NCI-H524 treated with DMSO at 0.1 percent for 48 hours (cell line): ENCODE results near the gene CDC42BPG.

Source experiments
- DNase-seq: peaks from one replicate; lab custom pipeline; 2025; lab: John Stamatoyannopoulos, UW

The CDC42BPG gene

DNA sequence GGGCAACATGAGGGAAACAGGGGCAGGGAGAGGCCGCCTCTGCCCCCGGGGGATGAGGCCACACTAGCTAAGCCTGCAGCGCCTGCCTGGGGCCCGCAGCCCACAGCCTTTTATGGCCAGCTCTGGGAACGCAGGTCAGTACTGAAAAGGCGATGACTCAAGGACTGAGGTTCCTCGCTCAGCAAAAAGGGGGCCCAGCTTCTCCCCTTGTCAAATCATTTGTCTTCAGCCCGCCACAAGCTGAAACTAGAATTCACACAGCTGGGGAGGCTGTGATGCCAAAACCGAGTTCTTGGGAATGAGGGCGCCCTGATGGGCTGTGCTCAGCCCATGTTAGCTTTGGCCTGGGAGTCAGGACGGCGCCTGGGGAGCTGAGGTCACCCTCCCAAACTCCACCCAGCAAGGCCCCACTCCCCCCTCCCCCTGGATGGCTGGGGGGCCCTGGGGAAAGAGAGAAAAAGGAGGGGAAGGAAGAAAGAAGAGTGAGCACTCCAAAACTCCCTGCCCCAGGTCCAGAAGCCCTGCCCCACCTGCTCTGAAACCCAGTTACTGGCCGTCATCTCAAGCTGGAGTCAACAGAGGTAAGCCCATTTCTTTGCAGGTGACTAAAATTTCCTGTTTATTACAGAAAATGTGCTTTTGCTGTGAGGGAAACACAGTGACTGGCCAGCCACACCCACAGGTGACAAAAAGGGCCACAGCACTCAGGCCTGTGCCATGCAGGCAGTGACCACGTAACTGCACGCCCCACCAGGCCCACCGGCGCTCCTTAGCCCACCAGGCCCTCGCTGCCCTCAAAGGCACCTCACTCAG, 20.2 kb upstream of the CDC42BPG start:
- no peak for DNase-seq

DNA sequence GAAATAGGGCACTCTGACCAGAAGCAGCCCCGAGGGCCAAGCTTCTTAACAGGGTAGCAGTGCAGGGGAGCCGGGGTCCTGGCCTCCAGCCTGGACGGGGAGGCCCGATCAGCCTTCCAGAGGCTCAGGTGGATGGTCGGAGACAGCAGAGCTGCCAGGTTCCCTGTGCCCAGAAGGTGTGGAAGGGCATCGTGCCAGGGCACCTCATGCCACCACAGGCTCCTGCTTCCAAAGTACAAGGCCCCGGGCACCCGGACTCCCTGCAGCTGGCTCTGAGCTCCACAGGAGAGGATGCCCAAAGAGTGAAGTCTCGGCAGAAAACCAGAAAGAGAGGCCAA, 19.7 kb upstream of the CDC42BPG start:
- DNase-seq: no peak

- no peak for DNase-seq
Measured at GRCh38 chr11:64863391-64864060, 19.1 kb upstream of the CDC42BPG start.

DNA sequence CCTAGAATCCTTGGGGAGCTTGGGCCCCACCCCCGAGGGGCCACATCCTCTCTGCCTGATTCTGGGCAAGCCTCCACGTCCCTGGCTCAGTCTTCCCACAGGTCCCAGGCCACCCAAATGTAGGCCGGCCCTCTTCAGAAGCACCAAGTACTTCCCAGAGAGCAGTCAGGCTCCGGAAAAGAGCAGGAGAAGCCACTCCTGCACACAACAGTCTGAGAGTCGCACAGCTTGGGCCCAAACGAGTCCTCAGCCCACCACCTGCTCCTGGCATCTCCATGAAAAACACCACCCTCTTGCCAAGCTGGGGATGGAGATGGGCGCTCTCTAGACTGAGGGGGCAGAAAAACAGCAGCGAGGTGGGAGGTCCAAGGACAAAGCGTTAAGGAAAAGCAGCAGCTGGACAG, 18.5 kb upstream of the CDC42BPG start:
- no peak for DNase-seq

- no peak for DNase-seq
Measured at GRCh38 chr11:64861227-64861975, 16.9 kb upstream of the CDC42BPG start.

DNA sequence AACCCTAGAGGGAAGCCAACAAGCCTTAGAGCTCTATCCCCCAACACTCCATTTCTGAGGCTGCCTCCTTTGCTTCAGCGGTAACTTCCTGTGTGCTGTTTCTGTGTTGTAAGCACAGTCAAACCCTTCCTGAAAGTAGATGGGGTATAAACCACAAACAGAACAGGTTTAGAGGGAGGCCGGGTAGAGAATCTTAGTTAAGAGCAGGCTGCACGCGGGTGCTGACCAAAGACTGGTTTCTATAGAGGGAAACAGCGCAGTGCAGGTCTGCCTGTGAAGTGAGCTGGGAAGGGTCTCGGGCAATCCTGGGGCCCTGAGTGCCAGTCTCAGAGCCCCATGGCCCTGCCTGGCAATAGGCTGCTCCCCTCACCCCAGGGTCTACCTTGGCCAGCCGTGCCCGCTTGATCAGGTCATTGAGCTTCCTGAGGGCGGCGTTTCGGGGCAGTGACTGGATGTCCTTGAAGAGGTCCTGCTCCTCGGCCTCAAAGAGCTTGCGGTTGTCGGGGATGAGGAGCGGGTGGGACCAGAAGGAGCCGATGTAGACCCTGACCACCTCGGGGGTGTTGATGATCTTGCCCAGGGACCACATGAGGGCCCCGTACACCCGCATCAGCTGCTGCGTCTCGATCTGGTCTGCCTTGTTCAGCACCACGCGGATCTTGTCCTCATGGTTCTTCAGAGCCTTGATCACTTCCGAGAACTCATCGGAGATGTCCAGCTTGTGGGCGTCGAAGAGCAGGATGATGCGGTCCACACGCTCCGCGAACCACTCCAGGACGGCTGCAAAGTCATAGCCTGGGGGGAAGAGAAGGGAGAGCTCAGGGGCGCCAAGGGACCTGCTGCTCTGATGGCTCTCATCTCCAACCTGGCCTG, 15.3 kb upstream of the CDC42BPG start:
- no peak for DNase-seq

DNA sequence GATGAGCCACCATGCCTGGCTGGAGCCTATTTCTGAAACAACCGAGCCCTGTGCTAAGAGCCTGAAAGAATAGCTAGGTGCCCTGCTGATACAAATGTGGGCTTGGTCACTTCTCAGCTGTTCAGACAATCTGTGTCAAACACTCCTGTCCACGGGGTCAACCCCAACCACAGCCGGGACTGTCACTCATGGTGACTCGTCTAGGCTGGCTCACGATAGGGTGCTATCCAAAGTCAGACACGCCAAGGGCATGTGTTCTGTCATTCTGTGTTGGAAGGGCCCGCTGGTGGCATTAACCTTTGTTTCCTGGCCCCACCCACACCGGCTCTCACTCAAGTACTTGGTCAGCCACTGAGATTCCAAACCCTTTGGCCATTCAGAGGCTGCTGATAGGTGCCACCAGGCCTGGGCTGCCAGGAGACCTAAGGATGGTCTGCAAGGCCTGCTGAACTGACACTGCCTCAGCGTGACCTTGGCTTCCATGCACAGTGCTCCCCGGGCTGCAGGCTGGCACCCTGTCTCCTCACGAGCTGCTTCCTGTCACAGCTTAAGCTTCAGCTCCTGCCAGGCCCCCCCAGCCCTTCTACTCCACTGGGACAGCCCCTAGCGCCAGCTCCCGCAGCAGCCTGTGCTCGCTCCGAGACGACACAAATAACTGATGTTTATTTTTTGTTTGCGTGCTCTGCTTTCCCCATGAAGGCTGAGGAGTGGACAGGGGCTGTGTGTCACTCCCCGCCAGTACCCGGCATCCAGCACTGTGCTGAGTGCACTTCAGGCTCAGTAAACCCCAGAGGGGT, 14.2 kb upstream of the CDC42BPG start:
- DNase-seq: no peak

- no peak for DNase-seq
Measured at GRCh38 chr11:64857485-64857884, 13.0 kb upstream of the CDC42BPG start.

- DNase-seq: no peak
Measured at GRCh38 chr11:64856382-64857227, 12.2 kb upstream of the CDC42BPG start.

GRCh38 chr11:64855596-64856304, 11.3 kb upstream of the CDC42BPG start:
- no peak for DNase-seq

DNA sequence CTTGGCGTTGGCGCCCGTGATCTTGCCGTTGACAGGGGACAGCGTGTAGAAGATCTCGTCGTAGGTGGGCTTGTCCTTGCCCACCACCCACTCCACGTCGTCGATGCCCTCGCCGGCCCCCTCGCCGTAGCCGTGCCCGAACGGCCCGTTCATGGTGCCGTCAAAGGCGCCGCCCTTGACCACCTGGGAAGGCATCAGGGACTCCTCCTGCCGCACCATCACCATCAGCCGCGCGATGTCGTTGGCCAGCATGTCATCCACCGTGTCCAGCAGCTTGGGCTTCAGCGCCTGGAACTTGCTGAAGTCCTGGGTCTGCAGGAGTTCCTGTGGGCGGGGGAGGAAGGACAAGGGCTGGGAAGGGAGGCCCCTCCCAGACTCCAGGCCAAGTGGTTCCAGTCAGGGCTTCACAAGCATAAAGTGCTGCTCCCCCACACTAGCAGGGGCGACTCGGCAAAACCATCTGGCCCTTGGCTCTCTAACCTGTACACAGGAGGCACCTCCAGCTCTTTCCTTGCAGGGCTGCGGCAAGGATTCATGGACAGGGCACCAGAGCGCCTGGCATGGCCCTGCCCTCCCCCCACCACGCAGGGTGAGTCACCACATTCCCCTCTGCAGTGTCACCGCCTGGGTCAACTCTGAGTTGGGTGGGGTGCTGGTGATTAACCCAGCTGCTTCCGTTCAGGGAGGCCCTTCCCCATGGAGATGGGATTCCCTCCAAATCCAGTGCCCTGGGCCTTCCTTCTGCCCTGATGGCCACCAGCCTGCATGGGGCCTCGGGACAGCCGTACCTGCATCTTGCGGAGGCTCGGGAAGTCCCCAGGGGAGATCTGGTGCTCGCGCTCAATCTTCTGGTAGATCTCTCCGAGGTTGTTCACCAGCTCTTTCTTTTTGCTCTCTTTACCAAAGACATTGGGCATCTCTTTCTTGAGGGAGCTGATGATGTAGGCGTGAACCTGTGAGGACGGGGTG, 10.4 kb upstream of the CDC42BPG start:
- no peak for DNase-seq

GRCh38 chr11:64854157-64854533, 9.7 kb upstream of the CDC42BPG start:
- DNase-seq: no peak

DNA sequence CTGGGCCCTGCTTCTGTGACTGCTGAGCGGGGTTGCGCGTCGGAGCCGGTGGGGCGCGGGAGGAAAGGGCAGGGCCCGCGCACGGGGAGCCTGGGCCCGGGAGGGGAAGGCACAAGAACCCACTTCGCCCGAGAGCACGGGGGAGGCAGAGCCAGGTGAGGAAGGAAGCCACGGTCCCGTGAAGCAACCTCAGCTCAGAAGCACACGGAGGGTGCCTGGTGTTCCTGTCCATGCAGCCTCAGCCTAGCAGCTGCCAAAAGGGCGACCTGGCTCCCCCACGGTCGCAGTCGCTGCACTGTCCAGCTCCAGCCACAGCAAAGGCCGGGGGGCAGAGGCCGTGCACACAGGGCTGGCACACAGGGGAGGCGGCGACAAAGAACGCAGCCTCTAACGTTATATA, 9.3 kb upstream of the CDC42BPG start:
- no peak for DNase-seq

DNA sequence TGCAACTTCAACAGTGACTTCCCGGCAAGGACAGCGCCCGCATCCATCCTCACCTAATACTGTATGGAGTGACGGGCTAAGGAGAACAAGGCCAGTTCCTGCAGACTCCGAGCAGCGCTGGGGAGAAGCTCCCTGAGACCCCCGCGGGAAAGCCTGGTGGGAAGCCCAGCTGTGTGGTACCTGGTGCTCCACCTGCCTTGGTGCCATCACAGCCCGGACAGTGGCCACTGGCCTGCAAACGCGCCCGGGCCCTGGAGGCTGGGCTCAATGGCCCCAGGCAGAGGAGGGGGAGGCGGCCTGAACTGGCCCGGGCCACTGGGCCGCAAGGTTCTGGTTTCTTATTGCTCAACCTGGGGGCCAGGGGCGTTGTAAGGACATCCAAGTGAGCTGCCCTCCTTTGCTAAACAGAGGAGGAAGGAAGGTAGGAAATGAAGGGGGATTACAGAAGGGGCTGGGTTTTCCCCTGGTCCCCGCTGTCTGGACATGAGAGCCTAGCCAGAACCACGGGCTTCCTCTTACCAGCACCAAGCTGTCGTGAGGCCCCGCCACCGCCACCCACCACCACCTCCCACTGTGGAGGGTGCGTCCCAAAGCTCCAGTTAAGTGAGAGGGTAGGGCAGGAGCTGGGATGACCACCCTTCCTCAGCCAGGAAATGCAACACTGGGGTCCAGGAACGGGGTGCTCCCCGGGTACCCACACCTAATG, 8.5 kb upstream of the CDC42BPG start:
- no peak for DNase-seq

GRCh38 chr11:64851831-64852351, 7.4 kb upstream of the CDC42BPG start:
- DNase-seq: no peak

- no peak for DNase-seq
Measured at GRCh38 chr11:64850979-64851567, 6.6 kb upstream of the CDC42BPG start.
